HT1080 (cell line): Measurements from ENCODE around the gene PDGFC. TPM values are rescaled to one million over a fixed set of nuclear protein-coding genes. Genes with fewer than 3 reads are reported as not detected.
A peak's percentile ranks its signal among the peaks of the same experiment; 100 is the strongest.

ENCODE experiments used
- DNase-seq: peaks from one replicate; pipeline ENCODE4 v3.0.0-alpha.2; 2015; ENCODE audit warnings: low read depth
- total RNA-seq: library from RNA; depleted of rRNA; stranded (reverse); fragments of >200 nt; shearing (Covaris generic); gene quantifications from 2 replicates; pipeline ENCODE4 v1.2.3, GENCODE V29; 2014

Gene PDGFC
- total RNA-seq, 1 experiment from 2014 or later, result 52.3 TPM

GRCh38 chr4:156832886-156833285 is 138.7 kb downstream of the PDGFC start:
- no peak for DNase-seq

- DNase-seq, result peak; percentile 77
Measured at GRCh38 chr4:156830351-156830750, 141.2 kb downstream of the PDGFC start.

- no peak for DNase-seq
Measured at GRCh38 chr4:156829201-156829873, 142.3 kb downstream of the PDGFC start.

GRCh38 chr4:156827519-156827918 is 144.1 kb downstream of the PDGFC start:
- DNase-seq, result no peak

- peak; percentile 5 for DNase-seq
Measured at GRCh38 chr4:156825074-156825473, 146.5 kb downstream of the PDGFC start.

GRCh38 chr4:156824451-156825060 is 147.0 kb downstream of the PDGFC start:
- DNase-seq, result no peak

- DNase-seq, result no peak
Measured at GRCh38 chr4:156820931-156821330, 150.7 kb downstream of the PDGFC start.

- DNase-seq, result no peak
Measured at GRCh38 chr4:156816360-156816755, 155.2 kb downstream of the PDGFC start.

GRCh38 chr4:156815717-156816359 is 155.8 kb downstream of the PDGFC start:
- DNase-seq, result no peak

GRCh38 chr4:156811963-156812362 is 159.6 kb downstream of the PDGFC start:
- no peak for DNase-seq

- no peak for DNase-seq
Measured at GRCh38 chr4:156811286-156811685, 160.3 kb downstream of the PDGFC start.

GRCh38 chr4:156805696-156806095 is 165.9 kb downstream of the PDGFC start:
- DNase-seq, result no peak

- no peak for DNase-seq
Measured at GRCh38 chr4:156803056-156803455, 168.5 kb downstream of the PDGFC start.

- DNase-seq, result no peak
Measured at GRCh38 chr4:156800463-156800862, 171.1 kb downstream of the PDGFC start.

- DNase-seq, result no peak
Measured at GRCh38 chr4:156799121-156799589, 172.4 kb downstream of the PDGFC start.

- DNase-seq, result no peak
Measured at GRCh38 chr4:156798438-156798837, 173.2 kb downstream of the PDGFC start.

- DNase-seq, result no peak
Measured at GRCh38 chr4:156797206-156797605, 174.4 kb downstream of the PDGFC start.

GRCh38 chr4:156795727-156796126 is 175.9 kb downstream of the PDGFC start:
- no peak for DNase-seq

- DNase-seq, result no peak
Measured at GRCh38 chr4:156794863-156795262, 176.7 kb downstream of the PDGFC start.

GRCh38 chr4:156792462-156793085 is 179.0 kb downstream of the PDGFC start:
- DNase-seq, result peak; percentile 25

GRCh38 chr4:156790866-156791265 is 180.7 kb downstream of the PDGFC start:
- DNase-seq, result peak; percentile 79

GRCh38 chr4:156788782-156789181 is 182.8 kb downstream of the PDGFC start:
- no peak for DNase-seq
